GM18873 (cell line): ENCODE data around the gene NOS2.
A peak's percentile ranks its signal among the peaks of the same experiment; 100 is the strongest.

Experiments used
- ATAC-seq: cut with Tn5 transposase; IDR thresholded peaks from one replicate; pipeline ENCODE4 v1.9.1; 2021; ENCODE audit warnings: mild to moderate bottlenecking, moderate library complexity, moderate number of reproducible peaks; ENCODE audit not compliant: unreplicated experiment, low FRiP score

The NOS2 gene

DNA sequence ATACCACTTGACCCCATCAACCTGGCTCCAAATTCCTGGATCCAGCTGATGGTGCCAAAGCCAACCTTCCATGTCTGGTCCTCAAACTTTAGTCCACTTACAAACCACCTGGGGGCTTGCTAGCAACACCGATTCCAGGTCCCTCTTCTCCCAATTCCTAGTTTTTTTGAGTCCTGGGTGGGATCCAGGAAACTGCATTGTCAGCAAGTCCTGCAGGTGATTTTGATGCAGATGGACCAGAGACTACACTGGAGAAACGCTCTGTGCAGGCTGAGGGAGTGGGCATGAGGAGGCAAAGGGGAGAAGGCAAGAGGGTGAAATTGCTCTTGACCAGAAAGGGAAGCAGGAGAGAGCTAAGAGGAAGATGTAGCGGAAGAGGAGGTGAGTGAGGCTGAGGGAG lies 21.0 kb upstream of the NOS2 start:
- no peak for ATAC-seq

DNA sequence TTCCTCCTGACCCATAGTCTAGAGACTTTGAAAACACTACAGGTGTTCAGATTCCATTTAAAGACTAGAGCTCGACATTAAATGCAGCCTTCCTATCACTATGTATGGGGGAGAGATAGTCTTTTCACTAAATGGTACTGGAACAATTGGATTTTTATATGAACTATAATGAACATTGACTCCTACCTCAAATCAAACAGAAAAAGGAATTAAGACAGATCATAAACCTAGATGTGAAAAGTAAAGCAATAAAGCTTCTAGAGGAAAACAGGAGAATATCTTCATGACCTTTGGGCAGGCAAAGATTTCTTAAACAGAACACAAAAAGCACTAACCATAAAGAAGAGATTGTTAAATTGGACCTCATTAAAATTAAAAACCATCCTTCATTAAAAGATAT lies 18.8 kb upstream of the NOS2 start:
- no peak for ATAC-seq

DNA sequence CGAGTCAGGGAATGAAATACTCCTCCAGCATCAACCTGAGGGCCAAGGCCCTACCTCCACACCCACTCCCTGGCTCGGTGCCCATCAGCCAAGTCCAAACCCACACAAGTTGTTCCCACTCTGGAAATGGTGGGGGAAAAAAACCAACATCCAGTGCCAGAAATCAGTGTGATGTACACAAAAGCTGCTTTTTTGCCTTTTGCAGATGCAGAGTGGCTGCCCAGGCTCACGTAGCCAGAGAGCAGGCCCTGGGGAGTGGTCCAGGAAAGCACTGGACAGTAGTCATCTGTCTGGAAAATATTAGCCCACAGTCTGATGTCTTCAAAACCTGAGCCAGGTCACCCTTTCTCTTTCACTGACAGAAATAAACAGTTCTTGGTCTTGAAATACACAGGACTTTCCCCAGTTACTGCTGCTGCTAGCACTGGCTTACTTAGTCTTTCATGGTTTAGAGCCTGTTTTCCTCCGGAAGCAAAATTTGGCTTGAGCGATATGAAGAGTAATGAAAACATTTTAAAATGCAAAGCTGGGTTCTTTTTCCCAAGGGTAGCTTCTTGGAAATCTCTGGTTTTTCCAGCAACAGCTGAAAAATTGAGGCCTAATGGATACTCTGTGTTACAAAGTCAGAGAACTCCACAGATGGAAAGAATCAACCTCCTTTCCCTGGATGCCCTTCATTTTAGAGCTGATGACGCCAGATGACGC lies 18.2 kb upstream of the NOS2 start:
- no peak for ATAC-seq

DNA sequence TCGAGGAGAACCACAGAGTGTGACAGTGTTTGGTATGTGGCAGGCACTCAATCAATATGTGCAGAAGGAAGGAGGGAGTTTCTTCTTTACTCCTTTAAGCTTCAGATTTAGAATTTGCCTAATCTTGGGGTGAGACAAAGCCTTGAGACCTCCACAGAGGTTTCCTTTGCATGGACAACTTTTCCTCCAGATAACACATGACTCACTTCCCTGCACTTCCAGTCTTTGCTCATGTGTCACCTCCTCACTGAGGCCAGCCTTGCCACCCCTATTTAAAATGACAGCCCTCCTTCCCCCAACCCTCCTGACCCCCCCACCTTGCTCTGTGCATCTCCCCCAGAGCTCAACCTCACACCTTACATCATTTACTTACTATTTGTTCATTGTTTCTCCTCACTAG lies 17.4 kb upstream of the NOS2 start:
- ATAC-seq, result no peak

DNA sequence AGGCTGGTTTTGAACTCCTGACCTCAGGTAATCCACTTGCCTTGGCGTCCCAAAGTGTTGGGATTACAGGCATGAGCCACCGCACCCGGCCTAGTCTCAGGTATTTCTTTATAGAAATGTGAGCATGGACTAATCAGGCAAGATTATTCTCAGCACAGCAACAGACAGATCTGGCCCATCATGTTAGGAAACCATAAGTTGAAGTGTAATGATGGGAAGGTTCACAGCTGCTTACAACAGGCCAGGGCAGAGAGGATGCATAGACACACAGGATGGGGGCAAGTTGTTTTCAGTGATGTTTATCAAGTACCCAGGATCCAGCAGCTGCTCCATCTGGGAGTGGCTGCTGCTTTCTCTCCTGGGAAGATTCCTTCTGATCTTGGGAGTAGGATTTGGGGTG lies 16.6 kb upstream of the NOS2 start:
- no peak for ATAC-seq

DNA sequence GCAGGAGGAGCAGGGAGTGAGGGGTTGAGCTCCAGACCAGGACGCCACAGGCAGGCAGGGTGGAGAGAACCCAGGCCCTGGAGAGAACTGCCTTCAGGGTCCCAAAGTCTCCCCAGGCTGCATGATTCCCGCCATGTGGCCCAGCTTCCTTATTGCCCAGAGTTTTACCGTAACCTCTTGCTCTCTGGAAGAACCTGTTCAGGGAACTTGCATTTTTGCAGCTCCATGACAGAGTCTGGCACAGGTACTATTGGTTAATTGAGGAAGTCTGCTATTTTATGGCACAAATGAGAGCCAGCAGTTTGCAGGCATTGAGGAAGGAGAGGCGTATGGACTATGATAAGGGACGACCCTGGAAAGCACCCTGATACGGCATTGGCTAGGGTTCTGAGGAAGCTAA lies 11.6 kb upstream of the NOS2 start:
- ATAC-seq, result no peak

DNA sequence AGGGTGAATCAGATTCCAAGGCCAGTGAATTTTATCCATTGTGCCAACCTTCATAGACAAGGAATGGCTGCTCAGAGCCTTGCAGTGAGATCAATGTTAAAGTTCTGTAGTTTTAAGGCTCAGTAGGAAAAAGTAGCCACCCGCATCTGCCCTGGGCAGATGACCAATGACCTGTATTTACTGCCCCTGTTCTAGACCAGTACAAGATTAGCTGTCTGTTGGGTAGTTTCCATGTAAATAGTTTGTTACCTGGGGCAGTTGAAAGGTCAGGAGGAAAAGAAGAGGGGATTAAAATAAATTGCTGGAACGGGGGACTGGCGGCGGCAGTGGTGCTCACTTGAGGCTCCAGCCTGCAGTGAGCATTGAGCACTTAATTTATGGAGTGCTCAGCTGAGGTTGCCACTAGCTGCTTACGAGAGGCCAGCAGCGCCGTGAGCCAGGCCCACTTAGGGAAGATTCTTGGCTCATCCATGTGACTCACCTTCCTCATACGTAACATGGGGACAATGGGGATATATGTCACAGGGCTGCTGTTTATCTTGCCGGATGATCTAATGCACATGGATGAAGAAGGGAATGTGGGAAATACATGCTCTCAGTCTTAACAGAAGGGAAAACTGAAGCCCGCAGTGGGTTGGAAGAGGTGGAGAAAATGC lies 10.7 kb upstream of the NOS2 start:
- no peak for ATAC-seq

DNA sequence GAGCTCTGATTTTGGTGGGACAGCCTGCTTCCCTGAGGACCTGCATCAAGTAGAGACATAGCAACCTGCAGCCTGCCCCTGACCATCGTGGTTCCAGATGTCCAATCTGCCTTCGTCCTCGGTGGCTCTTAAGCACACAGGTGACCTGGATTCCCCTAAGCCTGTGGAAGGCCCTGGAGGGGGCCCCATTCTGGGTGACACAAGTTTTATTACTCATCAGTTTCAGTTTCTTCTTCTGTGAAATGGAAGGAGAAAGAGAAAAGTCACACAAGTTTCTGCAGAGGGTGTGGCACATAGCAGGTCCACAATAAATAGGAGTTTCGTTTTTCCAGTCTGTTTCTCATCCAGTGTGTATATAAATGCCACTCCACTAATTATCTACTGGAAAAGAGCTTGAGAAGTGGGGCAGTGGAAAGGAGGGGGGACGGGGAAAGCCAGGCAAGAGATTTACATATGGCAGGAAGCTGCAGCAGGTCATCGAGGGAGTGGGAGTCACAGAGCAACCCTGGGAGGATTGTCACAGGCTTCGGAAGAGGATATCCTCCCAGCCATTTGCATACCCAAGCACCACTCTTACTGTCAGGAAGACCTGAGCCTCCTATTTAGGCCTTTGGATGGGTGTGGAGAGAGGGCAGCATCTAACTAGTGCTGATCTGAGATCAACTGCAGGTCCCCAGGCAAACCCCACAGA lies 10.0 kb upstream of the NOS2 start:
- ATAC-seq, result no peak

DNA sequence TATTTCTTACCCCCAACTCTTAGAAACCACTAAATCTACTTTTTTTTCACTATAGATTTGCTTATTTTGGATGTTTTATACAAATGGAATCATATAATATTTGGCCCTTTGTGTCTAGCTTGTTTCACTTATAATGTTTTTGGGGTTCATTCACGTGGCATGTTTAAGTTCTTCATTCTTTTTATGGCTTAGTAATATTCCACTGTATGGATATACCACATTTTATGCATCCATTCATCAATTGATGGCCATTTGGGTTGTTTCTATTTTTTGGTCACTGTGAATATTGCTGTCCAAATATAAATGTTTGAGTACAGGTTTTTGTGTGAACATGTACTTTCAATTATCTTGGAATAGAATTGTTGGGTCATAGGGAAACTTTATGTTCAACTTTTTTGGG lies 9.2 kb upstream of the NOS2 start:
- no peak for ATAC-seq

DNA sequence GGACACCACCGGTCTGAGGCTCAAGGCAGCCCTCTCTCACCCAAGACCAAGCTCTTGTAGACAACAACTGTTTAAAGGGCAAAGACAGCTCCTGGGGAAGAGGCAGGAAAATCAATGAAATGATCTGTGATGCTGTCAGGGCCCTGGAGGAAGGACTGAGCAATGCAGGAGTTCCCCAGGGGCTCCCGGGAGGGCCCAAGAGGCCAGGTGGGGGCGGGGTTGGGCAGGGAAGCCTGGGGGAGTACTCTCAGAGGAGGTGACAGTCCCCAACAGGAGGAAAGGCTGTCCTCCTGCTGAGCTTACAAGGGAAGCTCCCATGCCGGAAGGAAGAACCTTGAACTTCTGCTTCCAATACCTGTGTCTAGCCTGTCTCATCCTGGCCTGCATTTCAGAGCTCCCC lies 8.3 kb upstream of the NOS2 start:
- no peak for ATAC-seq

DNA sequence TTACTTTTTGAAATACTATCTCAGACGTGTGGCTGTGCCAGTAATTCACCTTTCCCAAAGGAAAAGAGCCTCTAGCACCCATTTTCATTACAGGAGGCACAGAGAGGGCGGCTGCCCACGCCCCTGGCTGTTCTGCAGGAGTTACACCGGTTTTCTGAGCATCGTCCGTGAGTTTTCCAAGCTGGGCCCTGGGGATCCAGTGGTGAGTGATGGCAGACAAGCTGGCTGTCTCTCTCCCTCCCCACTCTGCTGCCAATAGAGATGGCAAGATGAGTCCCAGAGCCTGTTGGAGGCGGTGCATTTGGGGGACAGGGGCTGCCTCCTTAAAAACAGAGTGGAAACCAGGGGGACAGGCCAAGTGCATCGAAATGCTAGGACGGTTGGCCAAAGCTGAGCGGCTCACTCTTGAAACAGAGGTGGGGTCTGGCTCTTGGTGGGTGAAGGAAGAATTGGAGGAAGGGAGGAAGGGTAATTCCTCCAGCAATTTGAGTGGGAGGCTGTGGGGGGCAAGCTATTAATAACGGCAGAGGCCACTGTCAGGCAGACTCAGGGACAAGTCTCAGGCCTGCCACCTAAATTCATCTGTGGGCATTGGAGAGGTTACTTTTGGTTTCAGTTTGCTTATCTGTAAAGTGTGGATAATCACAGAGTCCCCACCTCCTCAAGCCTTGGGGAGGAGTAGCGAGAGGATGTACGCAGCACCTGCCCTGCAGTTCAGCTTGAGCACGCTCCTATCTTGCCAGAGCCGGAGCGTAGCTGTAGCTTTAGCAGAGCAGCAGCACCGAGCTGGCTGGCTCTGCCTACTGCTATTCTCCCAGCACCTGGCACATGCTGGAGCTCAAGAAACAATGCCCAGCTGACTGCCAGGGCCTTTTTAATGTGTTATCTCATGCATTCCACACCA lies 7.5 kb upstream of the NOS2 start:
- peak; percentile 65 for ATAC-seq

DNA sequence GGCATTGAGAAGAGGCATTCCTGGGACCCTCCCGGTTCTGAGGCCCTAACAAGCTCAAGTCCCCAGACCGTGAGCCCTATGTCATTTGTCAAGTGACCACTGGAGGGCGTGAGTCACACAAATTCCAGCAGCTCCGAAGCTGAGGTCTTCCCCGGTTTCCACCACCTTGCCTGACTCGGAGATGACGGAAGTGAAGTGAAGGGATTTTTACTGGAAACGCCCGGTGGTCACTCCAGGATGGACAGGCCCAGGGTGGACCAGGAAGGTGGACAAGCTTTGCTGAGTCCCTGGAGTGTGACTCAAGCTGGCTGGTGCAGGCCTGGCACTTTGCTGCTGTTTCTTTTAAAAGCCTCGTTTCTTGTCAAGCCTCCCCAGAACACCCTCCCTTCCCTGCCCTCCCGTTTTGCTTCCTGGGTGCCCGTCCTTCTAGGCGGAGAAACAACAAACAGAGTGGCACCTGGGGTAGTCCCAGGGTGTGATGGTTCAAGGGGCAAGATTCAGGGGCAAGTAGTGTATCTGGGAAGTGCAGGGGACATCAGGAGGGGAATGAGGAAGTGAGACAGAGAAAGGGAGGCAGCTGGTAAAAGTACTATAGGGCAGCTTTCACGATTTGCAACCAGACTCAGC lies 5.3 kb upstream of the NOS2 start:
- no peak for ATAC-seq

DNA sequence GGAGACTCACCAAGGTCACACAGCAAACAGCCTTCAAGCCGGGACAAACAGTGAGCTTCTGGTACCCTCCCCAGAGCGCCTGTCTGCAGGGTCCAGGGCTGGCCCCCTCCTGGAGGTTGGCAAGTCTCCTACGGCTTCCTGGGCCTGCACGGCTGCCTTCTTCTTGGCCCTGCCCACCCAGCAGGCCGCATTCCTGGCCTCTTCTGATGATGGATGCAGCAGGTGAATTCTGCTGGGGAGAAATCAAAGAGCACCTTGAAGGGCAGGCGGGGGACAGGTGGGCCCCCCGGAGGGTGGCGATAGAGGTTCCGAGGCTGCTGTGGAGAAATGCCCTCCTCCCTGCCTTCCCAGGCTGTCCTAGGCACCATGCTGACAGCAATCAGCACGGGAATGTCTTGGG lies 3.8 kb upstream of the NOS2 start:
- ATAC-seq, result no peak

DNA sequence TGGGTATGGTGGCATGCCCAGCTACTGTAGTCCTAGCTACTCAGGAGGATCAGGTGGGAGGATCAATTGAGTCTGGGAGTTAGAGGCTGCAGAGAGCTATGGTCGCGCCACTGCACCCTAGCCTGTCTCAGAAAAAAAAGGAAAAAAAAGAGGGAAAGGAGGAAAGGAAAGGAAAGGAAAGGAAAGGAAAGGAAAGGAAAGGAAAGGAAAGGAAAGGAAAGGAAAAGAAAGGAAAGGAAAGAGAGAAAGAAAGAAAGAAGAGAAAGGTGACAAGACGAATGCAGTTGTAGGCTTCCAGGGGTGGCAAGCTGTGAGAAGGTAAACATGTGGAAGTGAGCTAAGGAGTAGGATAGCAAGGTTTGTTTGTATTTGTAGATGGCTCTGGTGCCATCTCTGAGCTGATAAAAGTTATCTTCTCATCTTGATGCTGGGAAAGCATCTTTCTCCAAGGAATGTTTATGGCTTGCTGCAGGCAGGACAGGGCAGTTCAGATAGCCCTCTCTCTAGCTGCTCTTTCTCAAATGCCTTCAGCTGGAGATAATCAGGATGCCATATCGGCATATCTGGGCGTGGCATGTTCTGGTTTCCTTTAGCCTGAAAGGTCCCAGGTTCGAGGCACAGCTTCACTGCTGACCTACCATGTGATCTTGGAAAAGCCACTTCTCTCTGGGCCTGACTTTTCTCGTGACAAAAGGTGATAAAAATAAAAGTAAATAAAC lies 2.8 kb upstream of the NOS2 start:
- no peak for ATAC-seq

DNA sequence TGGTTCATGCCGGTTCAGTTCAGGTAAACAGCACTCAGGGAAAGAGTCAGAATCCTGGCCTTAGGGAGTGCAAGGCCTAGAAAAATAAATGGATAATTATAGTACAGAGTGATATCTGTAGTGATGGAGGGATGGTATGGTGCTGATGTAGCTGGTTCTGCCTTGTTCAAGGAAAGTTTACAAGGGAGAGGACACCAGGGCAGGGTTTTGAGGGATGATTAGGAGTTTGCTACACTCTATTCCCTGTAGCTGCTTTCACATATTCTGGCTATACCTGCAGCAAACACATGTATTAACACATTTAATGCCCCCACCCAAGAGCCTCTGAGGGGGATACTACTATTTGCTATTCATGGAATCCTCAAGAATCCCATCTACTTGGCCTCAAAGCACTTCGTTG lies 1.7 kb upstream of the NOS2 start:
- ATAC-seq, result no peak

DNA sequence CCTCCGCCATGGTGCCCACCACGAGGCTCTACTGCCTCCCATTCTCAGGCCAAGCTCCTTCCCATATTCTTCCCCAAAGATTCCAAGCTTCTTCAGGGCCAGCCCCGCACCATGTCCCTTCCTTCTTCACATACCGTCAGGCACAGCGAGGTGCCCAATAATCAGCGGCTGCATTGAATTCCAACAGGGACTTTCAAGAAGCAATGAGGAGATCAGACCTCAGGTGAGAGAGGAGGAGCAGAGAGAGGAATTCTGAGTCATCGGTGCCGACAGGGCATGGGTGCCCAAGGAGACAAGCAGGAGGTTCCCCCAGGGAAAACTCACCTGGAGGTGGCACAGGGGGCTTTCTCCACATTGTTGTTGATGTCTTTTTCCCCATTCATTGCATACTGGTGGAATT lies 2.0 kb downstream of the NOS2 start:
- no peak for ATAC-seq

DNA sequence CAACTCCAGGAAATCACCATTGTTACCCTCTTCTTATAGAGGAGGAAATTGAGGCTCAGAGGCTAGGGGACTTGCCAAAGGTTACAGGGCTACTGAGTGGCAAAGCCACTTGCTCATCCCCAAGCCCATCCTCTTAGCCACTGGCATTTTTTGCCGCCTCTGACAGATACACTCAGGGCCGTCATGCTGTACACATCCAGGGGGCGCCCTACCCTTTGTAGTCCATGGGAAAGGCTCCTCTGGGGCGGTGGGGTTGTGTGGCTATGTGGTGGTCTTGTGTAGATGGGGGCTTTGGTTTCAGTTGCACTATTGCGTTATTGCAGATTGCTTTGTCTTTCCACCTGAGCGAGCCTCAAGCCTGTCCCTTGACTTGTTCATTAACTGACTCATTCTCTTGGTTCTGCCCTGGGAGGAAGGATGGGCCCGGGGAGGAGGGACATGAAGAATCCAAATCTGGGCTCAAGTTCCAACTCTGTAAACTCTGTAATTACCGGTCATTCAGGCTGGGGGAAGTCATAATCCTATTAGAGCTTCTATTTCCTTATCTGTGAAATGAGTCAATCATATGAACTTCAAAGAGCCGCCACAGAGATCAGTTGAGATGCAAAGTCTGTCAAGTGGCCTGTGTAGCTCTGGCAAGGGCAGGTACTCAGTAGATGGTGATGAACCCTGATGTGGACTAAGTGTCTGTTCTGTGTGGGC lies 2.8 kb downstream of the NOS2 start:
- no peak for ATAC-seq

DNA sequence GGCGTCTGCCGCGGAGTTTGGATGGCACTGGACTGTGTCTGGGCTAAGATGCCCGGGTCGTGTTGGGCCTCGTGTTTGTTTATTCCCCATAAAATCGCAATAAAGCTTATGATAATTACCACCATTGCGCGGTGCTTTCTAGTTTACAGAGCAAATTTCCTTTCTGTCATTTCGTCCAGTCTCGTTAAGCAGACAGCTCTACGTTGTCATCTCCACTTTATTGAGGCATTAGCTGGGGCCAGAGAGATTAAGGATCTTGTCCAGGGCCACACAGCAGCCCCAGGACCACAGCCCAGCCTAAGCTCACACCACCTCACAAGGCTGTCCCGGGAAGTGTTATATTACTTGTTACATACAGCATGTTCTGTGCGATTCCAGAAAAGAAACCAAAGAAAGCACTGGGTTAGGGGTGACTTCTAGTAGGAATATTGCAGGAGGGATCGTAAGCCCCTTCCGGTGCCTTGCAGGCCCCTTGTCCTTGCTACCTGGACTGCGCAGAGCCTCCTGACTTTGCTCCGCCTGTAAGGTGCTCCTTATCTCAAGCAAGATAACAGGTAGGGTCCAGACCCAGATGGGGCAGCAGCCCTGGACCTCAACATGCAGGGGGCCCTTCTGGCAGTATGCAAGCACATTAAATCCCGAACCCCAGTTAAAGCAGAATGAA lies 6.3 kb downstream of the NOS2 start:
- ATAC-seq, result no peak
